ENCODE data around the gene TMEM229B. TPM values are rescaled to one million over a fixed set of nuclear protein-coding genes. Genes with fewer than 3 reads are reported as not detected.

Gene TMEM229B
- total RNA-seq, 2 experiments from 2014 or later = 3.9 to 11.7 TPM

DNA sequence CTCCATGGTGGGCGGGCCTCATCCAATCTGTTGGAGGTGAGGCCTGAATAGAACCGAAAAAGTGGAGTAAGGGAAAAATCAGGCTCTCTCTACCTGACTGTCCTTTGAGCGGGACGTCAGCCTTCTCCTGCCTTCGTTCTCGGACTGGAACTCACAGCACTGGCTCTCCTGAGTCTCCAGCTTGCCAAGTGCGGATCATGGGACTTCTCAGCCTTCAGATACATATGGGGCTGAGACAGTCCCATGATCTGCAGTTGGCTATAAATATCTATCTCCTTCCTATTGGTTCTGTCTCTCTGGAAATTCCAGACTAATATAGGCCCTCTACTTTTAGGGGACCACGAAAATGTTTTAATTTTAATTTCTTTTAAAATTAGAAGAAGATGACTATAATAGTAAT, 46.8 kb downstream of the TMEM229B start:
- H3K4me3 ChIP-seq (ENCODE audit: low read depth, low read length, poor library complexity, severe bottlenecking) = no peak overlapping the region
- DNase-seq (ENCODE audit: low spot score) = no peak
- H3K4me2 ChIP-seq (ENCODE audit: low read length) = no peak overlapping the region
- no peaks in the 10 kb centered on the region for H3K36me3 ChIP-seq (ENCODE audit: insufficient read depth, low read length)
- H2AFZ ChIP-seq (ENCODE audit: low read length) = no peak overlapping the region
- H3K9me2 ChIP-seq (ENCODE audit: insufficient read depth, low read length) = no peaks in the 10 kb centered on the region
- no peaks in the 10 kb centered on the region for H3K9me3 ChIP-seq (ENCODE audit: low read length)
- POLR2A ChIA-PET = no interaction called here
- TF ChIP-seq, protein P1, sequence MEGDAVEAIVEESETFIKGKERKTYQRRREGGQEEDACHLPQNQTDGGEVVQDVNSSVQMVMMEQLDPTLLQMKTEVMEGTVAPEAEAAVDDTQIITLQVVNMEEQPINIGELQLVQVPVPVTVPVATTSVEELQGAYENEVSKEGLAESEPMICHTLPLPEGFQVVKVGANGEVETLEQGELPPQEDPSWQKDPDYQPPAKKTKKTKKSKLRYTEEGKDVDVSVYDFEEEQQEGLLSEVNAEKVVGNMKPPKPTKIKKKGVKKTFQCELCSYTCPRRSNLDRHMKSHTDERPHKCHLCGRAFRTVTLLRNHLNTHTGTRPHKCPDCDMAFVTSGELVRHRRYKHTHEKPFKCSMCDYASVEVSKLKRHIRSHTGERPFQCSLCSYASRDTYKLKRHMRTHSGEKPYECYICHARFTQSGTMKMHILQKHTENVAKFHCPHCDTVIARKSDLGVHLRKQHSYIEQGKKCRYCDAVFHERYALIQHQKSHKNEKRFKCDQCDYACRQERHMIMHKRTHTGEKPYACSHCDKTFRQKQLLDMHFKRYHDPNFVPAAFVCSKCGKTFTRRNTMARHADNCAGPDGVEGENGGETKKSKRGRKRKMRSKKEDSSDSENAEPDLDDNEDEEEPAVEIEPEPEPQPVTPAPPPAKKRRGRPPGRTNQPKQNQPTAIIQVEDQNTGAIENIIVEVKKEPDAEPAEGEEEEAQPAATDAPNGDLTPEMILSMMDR (conservative IDR thresholded peaks at IDR 0.05; ENCODE audit: low read length) = no peak
- no peak for TF ChIP-seq EZH2phosphoT487 (IDR thresholded peaks at IDR 0.05; ENCODE audit: borderline replicate concordance, low read depth, low read length)
- no peaks in the 10 kb centered on the region for H3K79me2 ChIP-seq (ENCODE audit: insufficient read depth, low read depth, low read length)
- intact Hi-C loops (cut with micrococcal nuclease; ENCODE audit: unreplicated experiment) = no loop called here
- H3K4me1 ChIP-seq (ENCODE audit: insufficient read depth, low read length, poor library complexity, severe bottlenecking) = peaks cover 6% of the 10 kb centered on the region
- no peak overlapping the region for H3K27ac ChIP-seq (ENCODE audit: low read depth, low read length, poor library complexity, severe bottlenecking)
- CTCF ChIA-PET (ENCODE audit: unreplicated experiment) = no interaction called here
- BruUV-seq (replicated peaks) = no TSS peak
- no peaks in the 10 kb centered on the region for H4K20me1 ChIP-seq (ENCODE audit: insufficient read depth, low read length)

DNA sequence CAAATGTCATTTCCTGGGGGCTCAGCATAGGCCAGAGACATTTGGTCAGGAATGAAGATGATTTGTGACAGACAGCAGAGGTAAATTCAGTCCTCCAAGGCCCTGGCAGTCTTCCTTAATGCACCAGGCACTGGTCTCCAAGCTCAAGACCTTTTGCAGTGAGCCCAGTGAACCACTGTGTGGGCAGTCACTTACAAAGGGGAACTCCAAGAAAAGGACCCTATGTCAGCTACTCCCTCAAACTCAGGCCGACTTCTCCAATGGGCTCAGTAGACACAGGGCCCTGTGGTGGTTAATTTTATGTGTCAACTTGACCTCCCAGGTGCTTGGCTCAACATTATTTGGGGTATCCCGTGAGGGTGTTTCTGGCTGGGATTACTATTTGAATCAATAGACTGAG, 47.3 kb downstream of the TMEM229B start:
- intact Hi-C loops (cut with micrococcal nuclease; ENCODE audit: unreplicated experiment) = no loop called here
- Histone ChIP-seq H3K27ac (ENCODE audit: low read depth, low read length, poor library complexity, severe bottlenecking) (no peak overlapping the region), H2AFZ (ENCODE audit: low read length) (no peak overlapping the region), H3K9me3 (ENCODE audit: low read length) (no peaks in the 10 kb centered on the region), H3K4me2 (ENCODE audit: low read length) (no peak overlapping the region), H3K9me2 (ENCODE audit: insufficient read depth, low read length) (no peaks in the 10 kb centered on the region), H4K20me1 (ENCODE audit: insufficient read depth, low read length) (no peaks in the 10 kb centered on the region), H3K4me3 (ENCODE audit: low read depth, low read length, poor library complexity, severe bottlenecking) (no peak overlapping the region), H3K79me2 (ENCODE audit: insufficient read depth, low read depth, low read length) (no peaks in the 10 kb centered on the region), H3K36me3 (ENCODE audit: insufficient read depth, low read length) (no peaks in the 10 kb centered on the region), H3K4me1 (ENCODE audit: insufficient read depth, low read length, poor library complexity, severe bottlenecking) (peaks cover 6% of the 10 kb centered on the region)
- POLR2A ChIA-PET = no interaction called here
- CTCF ChIA-PET (ENCODE audit: unreplicated experiment) = no interaction called here
- no peak for DNase-seq (ENCODE audit: low spot score)
- BruUV-seq (replicated peaks) = no TSS peak
- TF ChIP-seq EZH2phosphoT487 (IDR thresholded peaks at IDR 0.05; ENCODE audit: borderline replicate concordance, low read depth, low read length) = no peak
- TF ChIP-seq, protein P1 (conservative IDR thresholded peaks at IDR 0.05; ENCODE audit: low read length) = no peak

DNA sequence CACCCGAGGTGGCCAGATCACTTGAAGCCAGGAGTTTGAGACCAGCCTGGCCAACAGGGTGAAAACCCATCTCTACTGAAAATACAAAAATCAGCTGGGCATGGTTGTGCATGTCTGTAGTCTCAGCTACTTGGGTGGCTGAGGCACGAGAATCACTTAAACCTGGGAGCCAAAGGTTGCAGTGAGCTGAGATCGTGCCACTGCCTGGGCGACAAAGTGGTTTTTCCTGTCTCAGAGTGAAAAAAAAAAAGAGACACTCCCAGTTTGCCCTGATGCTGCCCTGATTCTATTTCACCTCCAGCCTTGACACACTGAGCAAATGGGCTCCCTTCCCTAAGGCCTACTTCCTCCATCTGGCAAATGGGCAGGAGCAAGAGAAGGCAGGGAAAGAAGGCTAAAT, 48.0 kb downstream of the TMEM229B start:
- DNase-seq (ENCODE audit: low spot score) = no peak
- no peak for TF ChIP-seq EZH2phosphoT487 (IDR thresholded peaks at IDR 0.05; ENCODE audit: borderline replicate concordance, low read depth, low read length)
- ChIA-PET POLR2A (interaction anchor here (0.6 to 0.9 kb wide), 3 partner anchors 48 to 259 kb away, joined by 3 to 4 read pairs (median 3); partner anchors contain the start of gene TMEM229B), CTCF (ENCODE audit: unreplicated experiment) (no interaction called here)
- Histone ChIP-seq H3K79me2 (ENCODE audit: insufficient read depth, low read depth, low read length) (no peaks in the 10 kb centered on the region), H3K36me3 (ENCODE audit: insufficient read depth, low read length) (no peaks in the 10 kb centered on the region), H2AFZ (ENCODE audit: low read length) (no peak overlapping the region), H3K4me3 (ENCODE audit: low read depth, low read length, poor library complexity, severe bottlenecking) (no peak overlapping the region), H3K4me2 (ENCODE audit: low read length) (no peak overlapping the region), H3K9me3 (ENCODE audit: low read length) (no peaks in the 10 kb centered on the region), H4K20me1 (ENCODE audit: insufficient read depth, low read length) (no peaks in the 10 kb centered on the region), H3K27ac (ENCODE audit: low read depth, low read length, poor library complexity, severe bottlenecking) (no peak overlapping the region), H3K9me2 (ENCODE audit: insufficient read depth, low read length) (no peaks in the 10 kb centered on the region), H3K4me1 (ENCODE audit: insufficient read depth, low read length, poor library complexity, severe bottlenecking) (peaks cover 6% of the 10 kb centered on the region)
- BruUV-seq (replicated peaks) = no TSS peak
- intact Hi-C loops (cut with micrococcal nuclease; ENCODE audit: unreplicated experiment) = no loop called here

Data from OCI-LY7 (cell line).